ENCODE results near the gene HCFC2.

HCFC2 gene

GRCh38 chr12:104133866-104134265 is 69.5 kb downstream of the HCFC2 start (continued):
- no peak for TF ChIP-seq AEBP2 (tag by site-specific recombination; IDR thresholded peaks at IDR 0.05; ENCODE audit: borderline replicate concordance)
- no peak for TF ChIP-seq ZNF202 (tag by site-specific recombination; IDR thresholded peaks at IDR 0.05; ENCODE audit: borderline replicate concordance)
- no peak for TF ChIP-seq ZNF501 (tag by site-specific recombination; IDR thresholded peaks at IDR 0.05)
- no peak for TF ChIP-seq ZNF596 (tag by site-specific recombination; IDR thresholded peaks at IDR 0.05)

- TF ChIP-seq ZNF239 (tag by site-specific recombination; IDR thresholded peaks at IDR 0.05) (peak; percentile 69; the same call in 1 of the 2 replicates), ZBTB26 (tag by site-specific recombination; optimal IDR thresholded peaks at IDR 0.05) (no peak), ZFP41 (tag by site-specific recombination; IDR thresholded peaks at IDR 0.05; ENCODE audit: borderline replicate concordance) (no peak)
- Histone ChIP-seq H3K9me3 (ENCODE audit: control insufficient read depth, insufficient read depth, low read depth, low read length) (no peaks in the 10 kb centered on the region), H3K4me1 (ENCODE audit: control insufficient read depth, insufficient read depth, low read length) (peaks cover 5% of the 10 kb centered on the region; the same call in 1 of the 2 replicates), H3K27ac (ENCODE audit: extremely low read depth, low read depth, low read length) (no peak overlapping the region), H3K36me3 (ENCODE audit: control insufficient read depth in 2 of 2, insufficient read depth in 1 of 2, low read length in 2 of 2) (peaks cover 0 to 50% of the 10 kb centered on the region in 2 experiments; a peak in 2 of 3 replicates), H3K4me3 (ENCODE audit: low read depth, low read length) (no peak overlapping the region)
- ChIA-PET POLR2A (no interaction called here), CTCF (no interaction called here)
Measured at GRCh38 chr12:104134882-104135281, 70.6 kb downstream of the HCFC2 start.

- no peaks in the 10 kb centered on the region for H3K9me3 ChIP-seq (ENCODE audit: control insufficient read depth, insufficient read depth, low read depth, low read length)
- ChIA-PET POLR2A (interaction anchor here (2.0 to 2.3 kb wide), 2 partner anchors 8 to 83 kb away, joined by 9 to 11 read pairs; no protein-coding TSS in a partner anchor), CTCF (interaction anchor here (0.5 kb wide), 1 partner anchor 134 kb away, joined by 3 read pairs; no protein-coding TSS in a partner anchor)
- TF ChIP-seq ZNF645 (tag by site-specific recombination; IDR thresholded peaks at IDR 0.05) (no peak), ZNF366 (tag by site-specific recombination; conservative IDR thresholded peaks at IDR 0.05) (0 out of 2 replicates have a peak, but pooled peaks have one; percentile 11)
- H3K4me1 ChIP-seq (ENCODE audit: control insufficient read depth, insufficient read depth, low read length): peaks cover 5% of the 10 kb centered on the region; the same call in 1 of the 2 replicates
- H3K4me3 ChIP-seq (ENCODE audit: low read depth, low read length): peak overlapping the region; percentile 88
- no peak overlapping the region for H3K27ac ChIP-seq (ENCODE audit: extremely low read depth, low read depth, low read length)
- H3K36me3 ChIP-seq (ENCODE audit: control insufficient read depth in 2 of 2, insufficient read depth in 1 of 2, low read length in 2 of 2): peaks cover 0 to 34% of the 10 kb centered on the region in 2 experiments; a peak in 1 of 3 replicates
Measured at GRCh38 chr12:104136577-104136976, 72.2 kb downstream of the HCFC2 start.

- CTCF ChIA-PET: interaction anchor here (0.5 to 1.9 kb wide), 2 partner anchors 28 to 135 kb away, joined by 3 to 9 read pairs; no protein-coding TSS in a partner anchor
- POLR2A ChIA-PET: interaction anchor here (0.5 to 2.3 kb wide), 19 partner anchors 9 to 970 kb away, joined by 3 to 16 read pairs (median 7); partner anchors contain the start of genes HSP90B1, NT5DC3, TDG and WASHC4
- H3K27ac ChIP-seq (ENCODE audit: extremely low read depth, low read depth, low read length): peak overlapping the region; percentile 97
- peaks cover 0 to 27% of the 10 kb centered on the region in 2 experiments; a peak in 1 of 3 replicates for H3K36me3 ChIP-seq (ENCODE audit: control insufficient read depth in 2 of 2, insufficient read depth in 1 of 2, low read length in 2 of 2)
- no peaks in the 10 kb centered on the region for H3K9me3 ChIP-seq (ENCODE audit: control insufficient read depth, insufficient read depth, low read depth, low read length)
- H3K4me1 ChIP-seq (ENCODE audit: control insufficient read depth, insufficient read depth, low read length): peaks cover 5% of the 10 kb centered on the region; the same call in 1 of the 2 replicates
- peak overlapping the region; percentile 88 for H3K4me3 ChIP-seq (ENCODE audit: low read depth, low read length)
- TF ChIP-seq ZFHX2 (tag by site-specific recombination; conservative IDR thresholded peaks at IDR 0.05) (peak; percentile 81), ZXDB (tag by site-specific recombination; IDR thresholded peaks at IDR 0.05) (0 out of 2 replicates have a peak, but pooled peaks have one; percentile 16), ZNF48 (tag by site-specific recombination; IDR thresholded peaks at IDR 0.05) (no peak), ZNF600 (tag by site-specific recombination; IDR thresholded peaks at IDR 0.05) (0 out of 2 replicates have a peak, but pooled peaks have one; percentile 25), PATZ1 (tag by site-specific recombination; IDR thresholded peaks at IDR 0.05) (peak; percentile 39; the same call in 1 of the 2 replicates), ZBTB26 (tag by site-specific recombination; optimal IDR thresholded peaks at IDR 0.05) (peak; percentile 35), ZBTB20 (tag by site-specific recombination; IDR thresholded peaks at IDR 0.05) (peak; percentile 81), ZNF658 (tag by site-specific recombination; IDR thresholded peaks at IDR 0.05) (no peak), ZNF184 (tag by site-specific recombination; IDR thresholded peaks at IDR 0.05) (no peak)
Measured at GRCh38 chr12:104137001-104137901, 72.9 kb downstream of the HCFC2 start.
